HL-60 (cell line): ENCODE results near the gene PIWIL4.

Source experiments
- DNase-seq, 2 experiments: peaks; one replicate each; pipeline ENCODE4 v3.0.0-alpha.2; 2010 to 2020; ENCODE audit warnings: low read depth in 1 of 2, low spot score in 1 of 2
- H3K27ac ChIP-seq: fragments of 250-450 bp; sonication (Bioruptor Pico); replicated peaks from 2 replicates; pipeline ENCODE4 v1.5.1; 2020; ENCODE audit warnings: mild to moderate bottlenecking, moderate library complexity
- H3K27me3 ChIP-seq: fragments of 250-450 bp; sonication (Bioruptor Pico); 2 replicates; pipeline ENCODE4 v1.5.1; 2021; ENCODE audit warnings: mild to moderate bottlenecking, moderate library complexity; ENCODE audit not compliant: insufficient read depth, poor library complexity, severe bottlenecking
- H3K4me3 ChIP-seq: replicated peaks from 2 replicates; pipeline ENCODE4 v1.5.1; 2011; ENCODE audit warnings: mild to moderate bottlenecking, control low read depth, low read length; ENCODE audit not compliant: insufficient read depth
- CTCF ChIP-seq: IDR thresholded peaks from one replicate; pipeline ENCODE4 v1.5.1; 2011; ENCODE audit warnings: low read length, control low read depth, inconsistent platforms; ENCODE audit not compliant: insufficient read depth
- GABPA ChIP-seq: IDR thresholded peaks from 2 replicates; pipeline ENCODE4 v1.6.1; 2012; ENCODE audit warnings: low read depth
- POLR2AphosphoS5 ChIP-seq: IDR thresholded peaks from 2 replicates; pipeline ENCODE4 v1.6.1; 2012; ENCODE audit warnings: low read depth
- REST ChIP-seq: IDR thresholded peaks from 2 replicates; pipeline ENCODE4 v1.6.1; 2012; ENCODE audit warnings: low read depth; ENCODE audit not compliant: insufficient replicate concordance
- SPI1 ChIP-seq: IDR thresholded peaks from 2 replicates; pipeline ENCODE4 v1.6.1; 2012; ENCODE audit warnings: low read depth, mild to moderate bottlenecking, borderline replicate concordance

PIWIL4 gene

DNA sequence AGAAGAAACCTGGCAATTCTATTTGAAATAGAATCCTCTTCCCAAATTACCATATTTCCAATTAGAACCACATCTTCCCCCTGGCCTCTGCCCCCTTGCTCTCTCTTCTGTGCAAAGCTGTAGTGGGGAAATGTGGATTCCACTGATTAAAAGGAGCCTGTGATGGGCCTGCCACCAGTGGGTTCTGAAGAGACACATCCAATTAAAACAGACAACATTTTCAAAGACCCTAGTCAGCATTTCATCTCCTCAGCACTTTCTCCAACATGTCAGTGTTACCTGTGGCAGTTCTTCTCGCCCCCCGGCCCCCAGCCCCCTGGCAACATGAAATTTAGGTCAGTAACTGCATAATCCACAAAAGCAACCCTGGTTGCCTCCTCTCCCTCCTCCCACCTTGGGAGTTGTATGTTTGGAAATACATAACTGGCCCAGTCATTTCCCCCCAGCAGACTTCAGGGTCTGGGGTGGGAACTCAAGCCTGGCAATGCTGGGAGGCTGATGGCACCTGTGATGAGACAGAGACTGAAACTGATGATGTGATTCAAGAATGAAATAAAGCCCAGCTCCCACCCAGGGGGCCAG, 101.1 kb downstream of the PIWIL4 start:
- no peak for DNase-seq
- no peak for TF ChIP-seq CTCF
- TF ChIP-seq SPI1 = no peak
- no peak for TF ChIP-seq POLR2AphosphoS5
- TF ChIP-seq GABPA = no peak
- TF ChIP-seq REST = no peak
- Histone ChIP-seq H3K27me3 (no peaks in the 10 kb centered on the region), H3K27ac (no peak overlapping the region), H3K4me3 (no peak overlapping the region)

DNA sequence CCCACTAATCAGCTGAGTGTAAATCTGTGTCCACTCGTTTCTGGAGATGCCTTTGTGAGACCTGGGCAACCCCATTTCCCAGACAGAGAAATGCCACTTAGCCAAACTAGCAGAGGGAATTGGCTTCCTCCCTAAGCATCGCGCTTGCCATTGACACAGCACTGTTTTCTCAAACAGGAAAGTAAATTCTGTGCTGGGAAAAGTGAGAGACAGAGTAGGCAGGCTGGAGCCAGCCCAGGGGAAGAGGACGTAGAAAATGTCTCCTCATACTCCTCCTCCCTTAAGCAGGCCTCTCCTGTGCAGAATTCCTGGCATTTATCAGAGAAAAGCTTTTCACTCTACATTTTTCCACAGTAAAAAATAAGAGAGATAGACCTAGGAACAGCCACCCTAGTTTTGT, 101.9 kb downstream of the PIWIL4 start:
- Histone ChIP-seq H3K27ac (no peak overlapping the region), H3K4me3 (no peak overlapping the region), H3K27me3 (no peaks in the 10 kb centered on the region)
- DNase-seq = no peak
- TF ChIP-seq GABPA (no peak), CTCF (no peak), REST (no peak)
